ENCODE measurements around the gene HAUS7.

HAUS7 gene

GRCh38 chrX:153445856-153446635 is 24.3 kb downstream of the HAUS7 start, which contains the start of gene TREX2:
Gene TREX2 (minus strand): TSS chrX:153446056. CDS start chrX:153445430, 626 bp downstream.
- in situ Hi-C loops (cut with MboI; ENCODE audit: low sequenced_read_pairs, unreplicated experiment), result no loop called here
- TF ChIP-seq CTCF (IDR thresholded peaks at IDR 0.05; ENCODE audit: borderline replicate concordance, control extremely low read depth, extremely low read depth, insufficient read depth, missing control alignments), result no peak

GRCh38 chrX:153445106-153445855 is 25.1 kb downstream of the HAUS7 start:
- DNase-seq (ENCODE audit: low spot score), result no peak
- TF ChIP-seq CTCF (IDR thresholded peaks at IDR 0.05; ENCODE audit: borderline replicate concordance, control extremely low read depth, extremely low read depth, insufficient read depth, missing control alignments), result no peak
- in situ Hi-C loops (cut with MboI; ENCODE audit: low sequenced_read_pairs, unreplicated experiment), result no loop called here

More at GRCh38 chrX:153445856-153446635, 24.3 kb downstream of the HAUS7 start, which contains the start of gene TREX2:
- no peak for DNase-seq (ENCODE audit: low spot score)

- TF ChIP-seq CTCF (IDR thresholded peaks at IDR 0.05; ENCODE audit: borderline replicate concordance, control extremely low read depth, extremely low read depth, insufficient read depth, missing control alignments), result no peak
- DNase-seq (ENCODE audit: low spot score), result no peak
- in situ Hi-C loops (cut with MboI; ENCODE audit: low sequenced_read_pairs, unreplicated experiment), result no loop called here
Observed at GRCh38 chrX:153444333-153445011, 25.9 kb downstream of the HAUS7 start.

GRCh38 chrX:153443476-153444332 is 26.7 kb downstream of the HAUS7 start:
- no peak for DNase-seq (ENCODE audit: low spot score)
- no peak for TF ChIP-seq CTCF (IDR thresholded peaks at IDR 0.05; ENCODE audit: borderline replicate concordance, control extremely low read depth, extremely low read depth, insufficient read depth, missing control alignments)
- in situ Hi-C loops (cut with MboI; ENCODE audit: low sequenced_read_pairs, unreplicated experiment), result no loop called here

- in situ Hi-C loops (cut with MboI; ENCODE audit: low sequenced_read_pairs, unreplicated experiment), result no loop called here
- no peak for TF ChIP-seq CTCF (IDR thresholded peaks at IDR 0.05; ENCODE audit: borderline replicate concordance, control extremely low read depth, extremely low read depth, insufficient read depth, missing control alignments)
- DNase-seq (ENCODE audit: low spot score), result no peak
Observed at GRCh38 chrX:153442463-153442862, 27.9 kb downstream of the HAUS7 start.

Data from GM13976 (cell line).